Endodermal cell (in vitro differentiated cells): Measurements from ENCODE around the gene GOLGA6L7. TPM values are rescaled to one million over a fixed set of nuclear protein-coding genes. Genes with fewer than 3 reads are reported as not detected.

ENCODE experiments used
- DNase-seq: peaks from one replicate; pipeline ENCODE4 v3.0.0-alpha.2; 2017
- H3K27ac ChIP-seq: 2 replicates; pipeline ENCODE4 v1.5.1; 2013; ENCODE audit warnings: mild to moderate bottlenecking, low read depth, low read length, moderate library complexity
- H3K27me3 ChIP-seq: 2 replicates; pipeline ENCODE4 v1.6.1; 2013; ENCODE audit warnings: mild to moderate bottlenecking, low read length, moderate library complexity; ENCODE audit not compliant: insufficient read depth, control insufficient read depth, poor library complexity, severe bottlenecking
- H3K36me3 ChIP-seq: 2 replicates; pipeline ENCODE4 v1.7.0; 2013; ENCODE audit warnings: mild to moderate bottlenecking, low read length, moderate library complexity; ENCODE audit not compliant: control insufficient read depth, insufficient read depth
- H3K4me1 ChIP-seq: one replicate; pipeline ENCODE4 v1.7.0; 2013; ENCODE audit warnings: low read length; ENCODE audit not compliant: control insufficient read depth, insufficient read depth
- H3K4me3 ChIP-seq: 2 replicates; pipeline ENCODE4 v1.5.1; 2013; ENCODE audit warnings: mild to moderate bottlenecking, low read length, moderate library complexity
- H3K9ac ChIP-seq: 2 replicates; pipeline ENCODE4 v1.6.1; 2013; ENCODE audit warnings: mild to moderate bottlenecking, low read length, moderate library complexity; ENCODE audit not compliant: poor library complexity, severe bottlenecking; ENCODE audit errors: extremely low read depth
- H3K9me3 ChIP-seq: 2 replicates; pipeline ENCODE4 v1.6.1; 2013; ENCODE audit warnings: mild to moderate bottlenecking, low read length, moderate library complexity; ENCODE audit not compliant: control insufficient read depth
- H3K27ac Mint-ChIP-seq: 2 replicates; pipeline ENCODE4 v1.8.0; 2020; ENCODE audit warnings: mixed read lengths
- H3K27me3 Mint-ChIP-seq: 2 replicates; pipeline ENCODE4 v1.8.0; 2021; ENCODE audit warnings: mild to moderate bottlenecking, mixed read lengths; ENCODE audit not compliant: insufficient read depth
- H3K36me3 Mint-ChIP-seq: 2 replicates; pipeline ENCODE4 v1.8.0; 2020; ENCODE audit warnings: low read depth, mixed read lengths
- H3K4me1 Mint-ChIP-seq: 2 replicates; pipeline ENCODE4 v1.8.0; 2020; ENCODE audit warnings: mixed read lengths
- H3K4me3 Mint-ChIP-seq: 2 replicates; pipeline ENCODE4 v1.8.0; 2020; ENCODE audit warnings: mild to moderate bottlenecking, moderate library complexity, mixed read lengths
- H3K9me3 Mint-ChIP-seq: 2 replicates; pipeline ENCODE4 v1.8.0; 2020; ENCODE audit warnings: mild to moderate bottlenecking, mixed read lengths
- WGBS, 2 experiments: methylation state at CpG; one replicate each; pipeline versions ENCODE4 v1.1.5 to v1.1.7; 2013; ENCODE audit warnings: missing lambda C conversion rate in 2 of 2, mixed read lengths in 1 of 2; ENCODE audit not compliant: insufficient coverage in 1 of 2, insufficient read length in 1 of 2; 5-methylcytosine and 5-hydroxymethylcytosine counted together
- total RNA-seq, 2 donors: library from RNA; stranded (reverse); fragmentation: NEBNext Ultra II Directional in 1 of 2; extraction: Animal tissue kit (Norgen Biotek cat#: 25700) in 1 of 2; gene quantifications; 2 replicates in 1 of 2; 3 replicates in 1 of 2; pipeline ENCODE4 v1.2.1, GENCODE V29; 2021
- TF ChIP-seq, protein P1 (sequence below): fragments of 200-600 bp; sonication (generic); conservative IDR thresholded peaks from 2 replicates; pipeline ENCODE4 v1.5.0; 2021; ENCODE audit warnings: antibody characterized with exemption, mild to moderate bottlenecking

GOLGA6L7 gene
- total RNA-seq, 2 donors from 2014 or later = 0.15 TPM; not detected in 1

DNA sequence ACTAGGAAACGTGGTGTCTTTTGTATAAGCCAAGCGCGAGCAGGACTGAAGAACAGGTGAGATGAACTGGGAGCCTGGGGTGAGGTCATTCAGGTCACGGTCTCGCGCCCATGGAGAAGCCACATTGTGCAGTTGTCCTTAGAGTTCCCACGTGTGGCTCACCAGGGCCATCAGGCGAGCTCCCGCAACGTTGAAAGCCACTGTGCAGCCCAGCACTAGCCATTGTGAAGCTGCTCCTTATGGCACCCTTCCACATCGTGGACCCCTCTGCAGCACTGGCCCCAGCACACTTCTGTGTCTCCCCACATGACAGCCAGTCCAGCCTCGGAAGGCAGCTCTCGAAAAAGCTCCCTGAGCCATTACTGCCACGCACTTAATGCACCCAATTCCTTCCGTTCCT is 29.8 kb upstream of the GOLGA6L7 start:
- Histone ChIP-seq H3K27me3 (no peaks in the 10 kb centered on the region), H3K4me1 (peaks cover 13% of the 10 kb centered on the region), H3K4me3 (no peak overlapping the region), H3K36me3 (no peaks in the 10 kb centered on the region), H3K9me3 (no peaks in the 10 kb centered on the region), H3K9ac (no peak overlapping the region), H3K27ac (no peak overlapping the region)
- Mint-ChIP-seq H3K4me3 (no peak overlapping the region), H3K9me3 (no peaks in the 10 kb centered on the region), H3K4me1 (peaks cover 13% of the 10 kb centered on the region), H3K27ac (no peak overlapping the region), H3K27me3 (peaks cover 11% of the 10 kb centered on the region), H3K36me3 (no peaks in the 10 kb centered on the region)
- no peak for DNase-seq
- TF ChIP-seq, protein P1, sequence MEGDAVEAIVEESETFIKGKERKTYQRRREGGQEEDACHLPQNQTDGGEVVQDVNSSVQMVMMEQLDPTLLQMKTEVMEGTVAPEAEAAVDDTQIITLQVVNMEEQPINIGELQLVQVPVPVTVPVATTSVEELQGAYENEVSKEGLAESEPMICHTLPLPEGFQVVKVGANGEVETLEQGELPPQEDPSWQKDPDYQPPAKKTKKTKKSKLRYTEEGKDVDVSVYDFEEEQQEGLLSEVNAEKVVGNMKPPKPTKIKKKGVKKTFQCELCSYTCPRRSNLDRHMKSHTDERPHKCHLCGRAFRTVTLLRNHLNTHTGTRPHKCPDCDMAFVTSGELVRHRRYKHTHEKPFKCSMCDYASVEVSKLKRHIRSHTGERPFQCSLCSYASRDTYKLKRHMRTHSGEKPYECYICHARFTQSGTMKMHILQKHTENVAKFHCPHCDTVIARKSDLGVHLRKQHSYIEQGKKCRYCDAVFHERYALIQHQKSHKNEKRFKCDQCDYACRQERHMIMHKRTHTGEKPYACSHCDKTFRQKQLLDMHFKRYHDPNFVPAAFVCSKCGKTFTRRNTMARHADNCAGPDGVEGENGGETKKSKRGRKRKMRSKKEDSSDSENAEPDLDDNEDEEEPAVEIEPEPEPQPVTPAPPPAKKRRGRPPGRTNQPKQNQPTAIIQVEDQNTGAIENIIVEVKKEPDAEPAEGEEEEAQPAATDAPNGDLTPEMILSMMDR = no peak
- WGBS, 2 experiments = 87 to 90% methylated on average over 15 of the region's 15 CpGs

DNA sequence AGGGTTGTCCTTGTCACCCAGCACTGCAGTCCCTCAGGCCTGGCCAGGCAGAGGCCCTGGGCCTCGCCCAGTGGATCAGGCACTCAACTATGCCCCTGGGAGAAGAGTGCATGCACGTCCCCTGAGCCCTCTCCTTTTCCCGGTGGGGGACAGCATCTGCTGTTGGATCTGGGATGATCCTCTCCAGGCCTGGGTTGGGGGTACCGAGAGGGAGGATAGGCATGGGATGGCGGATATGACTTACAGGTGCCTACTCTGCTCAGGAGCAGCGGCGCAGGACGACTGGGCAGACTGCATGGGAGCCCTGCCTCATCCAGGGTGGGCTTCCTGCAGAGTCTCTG is 28.4 kb upstream of the GOLGA6L7 start:
- TF ChIP-seq, protein P1 = no peak
- no peaks in the 10 kb centered on the region for H3K9me3 Mint-ChIP-seq
- H3K4me1 Mint-ChIP-seq = peaks cover 13% of the 10 kb centered on the region
- H3K36me3 Mint-ChIP-seq = no peaks in the 10 kb centered on the region
- Histone ChIP-seq H3K9ac (no peak overlapping the region), H3K36me3 (no peaks in the 10 kb centered on the region), H3K4me3 (no peak overlapping the region), H3K9me3 (peaks cover 6% of the 10 kb centered on the region), H3K4me1 (peaks cover 13% of the 10 kb centered on the region), H3K27ac (no peak overlapping the region), H3K27me3 (no peaks in the 10 kb centered on the region)
- DNase-seq = no peak
- no peak overlapping the region for H3K4me3 Mint-ChIP-seq
- H3K27me3 Mint-ChIP-seq = peaks cover 15% of the 10 kb centered on the region
- 88 to 92% methylated on average over 5 to 8 of the region's 8 CpGs for WGBS, 2 experiments
- no peak overlapping the region for H3K27ac Mint-ChIP-seq

GRCh38 chr15:28876131-28876844 is 27.8 kb upstream of the GOLGA6L7 start:
- H3K27ac ChIP-seq = peak overlapping the region; percentile 73
- no peaks in the 10 kb centered on the region for H3K27me3 ChIP-seq
- peaks cover 15% of the 10 kb centered on the region for H3K27me3 Mint-ChIP-seq
- H3K4me3 ChIP-seq = peak overlapping the region; percentile 14
- DNase-seq = peak; percentile 85
- no peak overlapping the region for H3K27ac Mint-ChIP-seq
- no peaks in the 10 kb centered on the region for H3K36me3 ChIP-seq
- WGBS, 2 experiments = 3 to 21% methylated on average over 8 to 14 of the region's 14 CpGs
- peaks cover 3% of the 10 kb centered on the region for H3K9me3 Mint-ChIP-seq
- H3K4me1 ChIP-seq = peaks cover 13% of the 10 kb centered on the region
- H3K9me3 ChIP-seq = peaks cover 8% of the 10 kb centered on the region
- TF ChIP-seq, protein P1 = no peak
- H3K4me1 Mint-ChIP-seq = peaks cover 13% of the 10 kb centered on the region
- H3K4me3 Mint-ChIP-seq = no peak overlapping the region
- H3K9ac ChIP-seq = no peak overlapping the region
- H3K36me3 Mint-ChIP-seq = no peaks in the 10 kb centered on the region
